GM10248 (cell line): ENCODE data around the gene TRIM65.
A peak's percentile ranks its signal among the peaks of the same experiment; 100 is the strongest.
"Not testable (repeated sequence)": the region's sequence is repeated elsewhere in the genome, so short reads cannot be mapped to it uniquely, and the experiment has no call there.

Experiments
- CTCF ChIA-PET: fragments of 300-600 bp; sonication (Branson Sonifier 250); formaldehyde crosslinking; extraction: SDS; loops from one replicate; lab custom pipeline; 2021; ENCODE audit warnings: antibody characterized with exemption; lab: Yijun Ruan, JAX
- POLR2A ChIA-PET: fragments of 350-650 bp; sonication (Branson Sonifier 250); formaldehyde crosslinking; extraction: SDS; loops from one replicate; lab custom pipeline; 2020; ENCODE audit warnings: antibody characterized with exemption; lab: Yijun Ruan, JAX
- DNase-seq: peaks from one replicate; pipeline ENCODE4 v3.0.0; 2012; ENCODE audit errors: extremely low spot score
- TF ChIP-seq, protein P1 (sequence below): IDR thresholded peaks from 2 replicates; pipeline ENCODE4 v1.5.1; 2012; ENCODE audit warnings: mild to moderate bottlenecking, low read depth; ENCODE audit errors: extremely low read depth, missing control alignments, control extremely low read depth

TRIM65 gene

DNA sequence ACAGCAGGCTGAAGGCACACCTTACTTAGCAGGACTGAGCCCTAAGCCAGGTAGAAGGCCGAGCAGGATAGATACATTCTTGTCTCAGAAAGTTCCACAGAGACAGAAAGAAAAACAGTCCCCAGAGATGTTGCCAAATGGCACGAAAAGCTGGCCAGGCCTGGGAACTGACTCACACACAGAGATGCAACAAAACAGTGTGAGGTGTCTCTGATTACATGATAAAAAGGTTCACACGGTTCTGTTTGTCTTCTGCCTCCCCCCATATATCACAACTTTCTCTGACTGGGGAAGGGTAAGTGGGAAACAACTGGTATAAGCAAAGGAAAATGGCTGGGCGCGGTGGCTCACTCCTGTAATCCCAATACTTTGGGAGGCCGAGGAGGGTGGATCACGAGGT is 43.3 kb downstream of the TRIM65 start:
- TF ChIP-seq, protein P1, sequence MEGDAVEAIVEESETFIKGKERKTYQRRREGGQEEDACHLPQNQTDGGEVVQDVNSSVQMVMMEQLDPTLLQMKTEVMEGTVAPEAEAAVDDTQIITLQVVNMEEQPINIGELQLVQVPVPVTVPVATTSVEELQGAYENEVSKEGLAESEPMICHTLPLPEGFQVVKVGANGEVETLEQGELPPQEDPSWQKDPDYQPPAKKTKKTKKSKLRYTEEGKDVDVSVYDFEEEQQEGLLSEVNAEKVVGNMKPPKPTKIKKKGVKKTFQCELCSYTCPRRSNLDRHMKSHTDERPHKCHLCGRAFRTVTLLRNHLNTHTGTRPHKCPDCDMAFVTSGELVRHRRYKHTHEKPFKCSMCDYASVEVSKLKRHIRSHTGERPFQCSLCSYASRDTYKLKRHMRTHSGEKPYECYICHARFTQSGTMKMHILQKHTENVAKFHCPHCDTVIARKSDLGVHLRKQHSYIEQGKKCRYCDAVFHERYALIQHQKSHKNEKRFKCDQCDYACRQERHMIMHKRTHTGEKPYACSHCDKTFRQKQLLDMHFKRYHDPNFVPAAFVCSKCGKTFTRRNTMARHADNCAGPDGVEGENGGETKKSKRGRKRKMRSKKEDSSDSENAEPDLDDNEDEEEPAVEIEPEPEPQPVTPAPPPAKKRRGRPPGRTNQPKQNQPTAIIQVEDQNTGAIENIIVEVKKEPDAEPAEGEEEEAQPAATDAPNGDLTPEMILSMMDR = no peak
- no peak for DNase-seq
- ChIA-PET CTCF (interaction anchor here (0.9 to 10.4 kb wide), 6 partner anchors 7 to 267 kb away, joined by 3 to 89 read pairs (median 6); partner anchors contain the start of genes GALK1 and TRIM47), POLR2A (interaction anchor here (2.4 kb wide), 1 partner anchor 74 kb away, joined by 22 read pairs; a partner anchor contains a TSS)

DNA sequence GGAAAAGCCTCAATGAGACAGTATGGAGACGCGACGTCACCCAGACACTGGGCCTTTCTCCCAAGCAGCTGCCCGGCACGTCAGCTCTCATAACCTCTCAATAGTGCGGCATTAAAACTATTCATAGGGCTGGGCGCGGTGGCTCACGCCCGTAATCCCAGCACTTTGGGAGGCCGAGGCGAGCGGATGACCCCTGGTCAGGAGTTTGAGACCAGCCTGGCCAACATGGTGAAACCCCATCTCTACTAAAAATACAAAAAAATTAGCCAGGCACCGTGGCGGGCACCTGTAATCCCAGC is 45.1 kb downstream of the TRIM65 start:
- POLR2A ChIA-PET = not testable (repeated sequence)
- CTCF ChIA-PET = interaction anchor here (10.8 kb wide), 1 partner anchor 24 kb away, joined by 135 read pairs; no protein-coding TSS in a partner anchor

DNA sequence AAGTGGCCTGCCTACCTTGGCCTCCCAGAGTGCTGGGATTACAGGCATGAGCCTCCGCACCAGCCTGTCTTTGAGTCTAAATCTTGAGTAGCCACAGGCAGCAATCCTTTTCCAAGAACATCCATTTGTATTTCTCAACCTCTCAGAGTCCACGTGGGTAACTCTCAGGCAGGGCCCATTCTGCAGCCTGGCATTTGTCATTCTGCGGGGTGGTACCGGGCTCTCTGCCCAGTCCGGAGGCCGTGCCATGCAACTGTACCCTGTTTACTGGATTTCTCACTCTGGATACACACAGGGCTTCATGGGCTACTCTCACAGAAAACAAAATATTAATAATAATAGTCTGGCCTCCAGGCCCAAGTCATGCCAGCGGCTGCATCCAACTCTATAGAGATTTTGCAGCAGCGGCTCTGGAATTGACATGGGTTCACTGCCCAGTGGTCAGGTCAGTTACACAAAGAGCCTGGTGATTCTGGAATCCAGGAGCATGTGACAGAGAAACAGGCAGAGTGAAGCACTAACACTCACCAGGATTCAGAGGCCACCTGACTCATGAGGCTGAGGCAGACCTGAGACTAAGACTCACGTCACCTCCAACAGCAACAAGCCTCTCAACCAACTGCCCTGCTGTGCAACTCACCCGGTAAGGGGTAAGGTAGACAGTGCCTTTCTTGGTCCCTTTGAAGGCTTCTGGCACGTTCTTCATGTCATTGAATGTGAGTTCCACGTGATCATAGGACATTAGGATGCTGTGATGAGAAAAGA is 45.6 kb downstream of the TRIM65 start:
- ChIA-PET POLR2A (no interaction called here), CTCF (interaction anchor here (1.3 to 10.8 kb wide), 2 partner anchors 11 to 23 kb away, joined by 4 to 135 read pairs; no protein-coding TSS in a partner anchor)
- DNase-seq = no peak
- TF ChIP-seq, protein P1 = no peak

More for the DNA sequence above, 45.1 kb downstream of the TRIM65 start:
- DNase-seq = not testable (repeated sequence)

- TF ChIP-seq, protein P1 = no peak
- CTCF ChIA-PET = interaction anchor here (1.2 to 10.8 kb wide), 7 partner anchors 9 to 85 kb away, joined by 3 to 135 read pairs (median 6); partner anchors contain the start of genes GALK1 and TRIM47
- DNase-seq = no peak
- POLR2A ChIA-PET = interaction anchor here (0.9 kb wide), 1 partner anchor 70 kb away, joined by 4 read pairs; no protein-coding TSS in a partner anchor
Observed at GRCh38 chr17:75849724-75850123, 47.0 kb downstream of the TRIM65 start.

GRCh38 chr17:75849279-75849646 is 47.5 kb downstream of the TRIM65 start:
- ChIA-PET CTCF (interaction anchor here (1.2 to 10.8 kb wide), 7 partner anchors 9 to 85 kb away, joined by 3 to 135 read pairs (median 6); partner anchors contain the start of genes GALK1 and TRIM47), POLR2A (interaction anchor here (0.9 kb wide), 1 partner anchor 69 kb away, joined by 4 read pairs; no protein-coding TSS in a partner anchor)
- DNase-seq = no peak
- TF ChIP-seq, protein P1 = no peak

DNA sequence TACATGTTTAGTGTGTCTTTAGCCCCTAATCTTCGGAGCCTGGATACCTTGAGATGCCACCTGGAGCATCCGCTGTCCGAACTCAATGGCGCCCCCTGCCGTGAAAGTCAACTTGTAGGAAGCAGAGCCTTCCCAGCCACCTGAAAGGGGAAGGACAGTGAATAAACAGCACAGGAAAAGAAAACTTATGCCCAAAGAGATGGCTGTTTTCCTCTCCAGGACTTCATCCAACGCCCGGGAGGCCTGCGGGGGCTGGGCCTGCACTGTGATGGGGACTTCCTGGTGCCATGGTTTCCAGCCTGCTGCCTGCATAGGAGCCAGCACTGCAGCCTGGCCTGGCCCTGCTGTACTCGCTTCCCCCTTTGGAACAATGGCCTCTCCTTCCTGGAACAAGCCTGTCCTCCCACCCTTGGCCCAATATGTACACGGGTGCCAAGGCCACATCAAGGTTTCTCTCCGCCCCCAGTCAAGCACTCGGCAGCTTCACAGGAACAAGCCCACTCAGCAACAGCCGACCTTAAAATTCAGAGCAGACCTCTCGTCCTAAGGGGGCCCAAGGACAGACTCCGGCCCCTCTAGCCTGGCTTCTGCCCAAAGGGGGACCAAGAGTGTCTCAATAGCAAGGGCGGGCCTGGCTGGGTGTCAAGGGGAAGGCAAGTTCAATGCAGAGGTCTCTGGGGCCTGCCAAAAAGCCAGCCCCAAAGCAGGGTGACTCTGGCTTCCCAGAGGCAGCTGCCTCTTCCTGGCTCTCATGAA is 48.0 kb downstream of the TRIM65 start:
- CTCF ChIA-PET = interaction anchor here (0.6 to 10.8 kb wide), 21 partner anchors 9 to 95 kb away, joined by 3 to 135 read pairs (median 3); partner anchors contain the start of genes GALK1, TRIM47 and UNK
- peak; percentile 61 for DNase-seq
- POLR2A ChIA-PET = interaction anchor here (1.2 kb wide), 1 partner anchor 69 kb away, joined by 5 read pairs; no protein-coding TSS in a partner anchor
- TF ChIP-seq, protein P1 = peak; percentile 77
